Activated effector memory CD4-positive, alpha-beta T cell treated with Interleukin-2 at 50 U/mL for 16 hours (primary cell): ENCODE data around the gene PPP1R3E.

Source experiments
- DNase-seq: peaks from one replicate; pipeline ENCODE4 v3.0.0-alpha.2; 2020

The PPP1R3E gene

DNA sequence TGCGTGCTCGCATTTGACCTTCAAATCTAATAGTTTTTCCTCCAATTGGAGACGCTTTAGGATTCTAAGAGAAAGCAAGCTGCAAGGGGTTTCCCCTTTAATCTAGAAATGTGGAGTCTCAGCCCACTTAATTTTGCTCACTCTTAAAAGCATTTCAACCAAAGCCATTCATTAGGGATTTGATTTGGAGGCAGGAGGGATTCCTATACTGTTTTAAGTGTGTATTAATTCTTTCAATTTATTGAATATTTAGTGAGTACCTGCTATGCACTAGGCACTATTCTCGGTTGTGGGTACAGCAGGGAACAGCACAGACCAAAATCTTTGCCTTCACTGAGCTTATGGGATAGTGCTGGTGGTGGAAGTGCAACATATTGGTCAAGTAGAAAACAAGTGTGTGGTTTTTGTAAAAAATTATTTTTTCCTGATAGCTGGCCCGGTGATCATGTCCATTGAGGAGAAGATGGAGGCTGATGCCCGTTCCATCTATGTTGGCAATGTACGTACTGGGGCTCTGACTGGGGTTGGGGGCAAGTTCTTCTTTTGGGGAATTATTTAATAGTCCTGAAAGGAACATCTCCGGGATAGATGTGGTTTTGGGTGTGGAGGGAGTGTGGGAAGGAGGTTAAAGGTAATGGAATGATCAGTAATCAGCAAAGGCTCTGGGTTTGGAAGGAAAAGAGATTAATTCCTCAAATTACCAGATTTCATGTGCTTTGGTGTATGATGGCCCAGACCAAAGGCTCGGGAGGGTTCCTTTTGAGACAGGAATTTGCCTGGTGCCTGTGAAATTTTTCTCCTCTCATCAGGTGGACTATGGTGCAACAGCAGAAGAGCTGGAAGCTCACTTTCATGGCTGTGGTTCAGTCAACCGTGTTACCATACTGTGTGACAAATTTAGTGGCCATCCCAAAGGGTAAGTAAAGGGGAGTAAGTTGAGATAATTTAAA is 20.2 kb upstream of the PPP1R3E start:
- no peak for DNase-seq

DNA sequence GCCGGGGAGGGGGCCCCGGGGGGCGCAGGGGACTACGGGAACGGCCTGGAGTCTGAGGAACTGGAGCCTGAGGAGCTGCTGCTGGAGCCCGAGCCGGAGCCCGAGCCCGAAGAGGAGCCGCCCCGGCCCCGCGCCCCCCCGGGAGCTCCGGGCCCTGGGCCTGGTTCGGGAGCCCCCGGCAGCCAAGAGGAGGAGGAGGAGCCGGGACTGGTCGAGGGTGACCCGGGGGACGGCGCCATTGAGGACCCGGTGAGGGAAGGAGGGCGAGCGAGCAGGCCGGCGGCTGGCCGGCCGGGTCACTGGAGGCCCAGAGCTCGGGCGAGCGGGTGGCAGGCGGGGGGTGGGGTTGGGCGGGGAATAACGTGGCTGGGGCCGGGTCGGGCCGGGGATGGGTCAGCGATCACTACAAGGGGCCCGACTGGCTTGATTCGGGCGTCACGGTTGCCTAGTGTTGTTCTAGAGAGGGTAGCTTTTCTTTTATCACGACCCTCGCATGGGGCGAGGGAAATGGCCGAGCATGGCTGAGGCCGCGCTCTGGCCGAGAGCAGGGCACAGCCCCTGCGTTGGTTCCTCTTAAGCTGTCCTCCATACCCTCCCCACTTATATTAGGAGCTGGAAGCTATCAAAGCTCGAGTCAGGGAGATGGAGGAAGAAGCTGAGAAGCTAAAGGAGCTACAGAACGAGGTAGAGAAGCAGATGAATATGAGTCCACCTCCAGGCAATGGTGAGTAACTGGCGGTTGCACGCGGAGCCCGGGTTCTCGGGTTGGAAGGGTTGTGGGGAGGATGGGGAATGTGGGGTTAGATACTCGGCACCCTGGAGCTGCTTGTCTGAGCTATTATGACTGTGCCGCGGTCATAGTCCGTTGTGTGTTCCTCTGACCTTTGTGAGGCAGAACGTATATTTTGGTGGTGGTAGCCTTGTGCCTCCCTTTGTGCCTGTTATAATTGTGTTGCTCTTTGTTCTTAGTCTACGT is 19.2 kb upstream of the PPP1R3E start:
- peak; percentile 31 for DNase-seq

DNA sequence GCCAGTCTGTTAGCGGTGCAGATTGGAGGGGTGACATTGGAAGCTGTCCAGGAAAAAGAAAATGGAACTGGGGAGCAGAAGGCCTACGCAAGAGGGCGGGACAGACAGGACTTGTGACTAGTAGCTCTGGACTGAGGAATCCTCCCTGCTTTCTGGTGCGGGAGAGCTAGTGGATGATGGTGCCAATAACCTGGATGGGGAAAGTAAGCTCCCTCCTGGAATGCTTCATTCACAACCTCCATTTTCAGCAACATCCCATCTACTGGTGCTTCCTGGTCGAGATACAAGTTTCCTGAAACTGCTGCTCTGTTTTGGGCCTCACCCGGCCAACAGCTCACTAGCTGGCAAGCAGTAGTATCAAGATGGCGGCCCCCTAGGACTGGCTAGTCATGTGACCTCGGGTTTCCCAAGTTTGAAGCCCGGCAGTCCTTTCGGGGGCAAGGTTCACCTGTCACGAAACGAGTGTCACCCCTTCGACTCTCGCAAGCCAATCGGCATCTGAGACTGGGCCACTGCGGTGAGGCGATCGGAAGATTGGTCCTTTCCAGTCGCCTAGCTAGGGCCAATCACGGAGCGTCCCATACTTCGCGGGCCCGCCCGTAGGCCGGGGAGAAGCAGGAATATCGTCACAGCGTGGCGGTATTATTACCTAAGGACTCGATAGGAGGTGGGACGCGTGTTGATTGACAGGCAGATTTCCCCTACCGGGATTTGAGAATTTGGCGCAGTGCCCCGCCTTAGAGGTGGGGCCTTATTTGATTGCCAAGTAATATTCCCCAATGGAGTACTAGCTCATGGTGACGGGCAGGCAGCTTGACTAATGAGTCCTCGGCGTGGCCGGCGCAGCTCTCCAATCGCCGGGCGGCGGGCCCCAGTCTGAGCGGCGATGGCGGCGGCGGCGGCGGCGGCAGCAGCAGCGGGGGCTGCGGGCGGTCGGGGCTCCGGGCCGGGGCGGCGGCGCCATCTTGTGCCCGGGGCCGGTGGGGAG is 18.2 kb upstream of the PPP1R3E start, which contains the start of gene PABPN1:
TSS of gene PABPN1 (plus strand) at position 874 of the 988 bp plus-strand sequence. CDS start at position 887, 13 bp downstream.
- DNase-seq = peak; percentile 97

DNA sequence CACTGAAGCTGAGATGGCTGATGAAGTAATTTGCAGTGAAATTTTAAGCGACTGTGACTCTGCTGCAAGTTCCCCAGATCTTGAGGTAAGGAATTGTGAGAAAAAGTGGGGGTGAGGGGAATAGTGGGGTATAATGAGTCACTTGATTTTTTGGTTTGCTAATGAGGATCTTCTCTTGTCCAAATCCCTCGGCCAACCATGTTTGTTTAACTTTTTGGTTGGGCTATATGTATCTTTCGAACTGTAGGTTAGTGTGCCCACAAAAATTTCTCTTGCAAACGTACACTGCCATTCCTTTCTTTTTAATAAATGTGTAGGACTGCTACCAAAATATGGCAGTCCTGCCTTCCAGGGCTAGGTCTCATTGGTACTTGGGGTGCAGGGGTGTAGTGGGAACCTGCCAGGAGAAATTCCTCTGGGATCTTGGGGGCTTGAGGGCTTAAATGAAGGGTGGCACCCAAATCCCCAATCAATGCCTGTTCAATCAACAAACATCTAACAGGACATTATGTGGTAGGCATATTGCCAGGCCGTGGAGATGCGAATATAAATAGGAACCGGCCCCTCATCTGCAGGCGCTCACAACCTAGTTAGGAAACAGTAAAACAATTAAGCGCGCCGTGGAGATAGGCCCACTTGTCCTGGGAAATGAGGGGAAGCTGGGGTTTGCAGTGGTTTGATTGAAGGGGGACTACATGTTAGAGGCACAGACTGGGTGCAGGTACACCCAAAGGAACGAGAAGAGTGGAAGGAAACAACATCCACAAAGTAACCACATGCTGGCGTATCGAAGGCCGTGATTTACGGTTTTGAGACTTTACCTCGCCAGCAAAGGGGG is 17.3 kb upstream of the PPP1R3E start:
- no peak for DNase-seq

DNA sequence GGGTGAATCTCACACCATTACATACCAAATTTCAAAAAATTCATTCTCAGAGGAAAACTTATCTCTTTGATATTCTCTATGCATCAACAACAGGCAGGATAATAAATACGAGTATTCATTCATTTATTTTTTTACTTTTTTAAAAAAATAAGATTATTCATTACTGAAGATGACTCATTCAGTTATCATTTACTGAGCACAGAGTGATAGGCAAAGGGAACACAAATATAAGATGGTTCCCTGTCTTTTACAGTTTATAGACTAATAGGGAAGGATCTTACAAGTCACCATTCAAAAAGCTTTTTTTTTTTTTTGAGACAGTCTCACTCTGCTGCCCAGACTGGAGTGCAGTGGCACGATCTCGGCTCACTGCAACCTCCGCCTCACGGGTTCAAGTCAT is 13.6 kb upstream of the PPP1R3E start:
- DNase-seq = no peak

DNA sequence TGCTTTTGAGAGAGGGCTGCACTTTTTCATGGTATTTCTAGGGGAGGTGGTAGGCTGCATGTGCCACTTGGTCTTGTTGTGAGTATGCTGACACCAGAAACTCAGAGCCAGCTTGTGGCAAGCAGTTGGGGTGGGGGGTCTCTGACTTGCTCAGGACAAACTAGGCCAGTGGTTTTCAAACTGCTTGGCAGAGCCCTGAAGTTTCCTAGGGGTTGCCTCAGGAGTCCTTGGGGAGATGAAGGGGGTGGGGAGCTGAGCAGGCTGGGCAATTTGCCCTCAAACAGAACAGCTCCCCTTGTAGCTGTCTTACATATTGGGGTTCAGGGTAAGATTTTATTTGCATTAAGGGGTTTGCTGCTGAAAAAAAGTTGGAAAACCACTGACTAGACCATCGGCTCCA is 7.9 kb upstream of the PPP1R3E start:
- no peak for DNase-seq

DNA sequence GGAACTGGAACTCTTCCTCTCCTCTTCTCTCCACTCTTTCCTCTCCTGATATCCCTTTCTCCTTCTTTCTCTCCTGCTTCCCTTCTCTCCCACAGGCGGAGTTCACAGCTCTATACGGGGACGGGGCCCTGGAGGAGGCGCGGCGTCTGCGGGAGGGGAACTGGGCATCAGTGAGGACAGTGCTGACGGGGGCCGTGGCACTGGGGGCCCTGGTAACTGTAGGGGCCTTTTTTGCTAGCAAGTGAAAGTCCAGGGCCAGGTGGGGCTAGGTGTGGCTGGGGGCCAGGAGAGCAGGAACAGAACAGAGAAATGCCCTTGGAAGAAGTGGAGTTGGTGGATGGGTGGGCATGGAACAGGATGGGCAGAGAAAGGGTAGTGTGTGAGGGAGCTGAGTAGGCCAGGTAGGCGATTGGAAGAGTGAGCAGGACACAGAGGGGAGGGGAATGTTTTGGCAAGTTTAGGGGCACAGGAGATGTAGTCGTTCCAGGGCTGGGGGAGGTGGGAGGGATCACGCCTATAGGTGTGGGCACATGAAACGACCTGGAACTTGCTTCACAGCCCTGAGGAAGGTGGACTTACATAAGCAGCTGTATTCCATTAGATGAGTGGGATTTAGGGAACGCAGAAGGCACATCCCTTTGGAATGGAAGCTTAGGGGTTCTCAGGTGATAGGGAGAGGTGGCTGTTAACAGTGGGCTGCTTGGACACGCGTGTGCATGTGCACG is 6.2 kb upstream of the PPP1R3E start:
- no peak for DNase-seq

DNA sequence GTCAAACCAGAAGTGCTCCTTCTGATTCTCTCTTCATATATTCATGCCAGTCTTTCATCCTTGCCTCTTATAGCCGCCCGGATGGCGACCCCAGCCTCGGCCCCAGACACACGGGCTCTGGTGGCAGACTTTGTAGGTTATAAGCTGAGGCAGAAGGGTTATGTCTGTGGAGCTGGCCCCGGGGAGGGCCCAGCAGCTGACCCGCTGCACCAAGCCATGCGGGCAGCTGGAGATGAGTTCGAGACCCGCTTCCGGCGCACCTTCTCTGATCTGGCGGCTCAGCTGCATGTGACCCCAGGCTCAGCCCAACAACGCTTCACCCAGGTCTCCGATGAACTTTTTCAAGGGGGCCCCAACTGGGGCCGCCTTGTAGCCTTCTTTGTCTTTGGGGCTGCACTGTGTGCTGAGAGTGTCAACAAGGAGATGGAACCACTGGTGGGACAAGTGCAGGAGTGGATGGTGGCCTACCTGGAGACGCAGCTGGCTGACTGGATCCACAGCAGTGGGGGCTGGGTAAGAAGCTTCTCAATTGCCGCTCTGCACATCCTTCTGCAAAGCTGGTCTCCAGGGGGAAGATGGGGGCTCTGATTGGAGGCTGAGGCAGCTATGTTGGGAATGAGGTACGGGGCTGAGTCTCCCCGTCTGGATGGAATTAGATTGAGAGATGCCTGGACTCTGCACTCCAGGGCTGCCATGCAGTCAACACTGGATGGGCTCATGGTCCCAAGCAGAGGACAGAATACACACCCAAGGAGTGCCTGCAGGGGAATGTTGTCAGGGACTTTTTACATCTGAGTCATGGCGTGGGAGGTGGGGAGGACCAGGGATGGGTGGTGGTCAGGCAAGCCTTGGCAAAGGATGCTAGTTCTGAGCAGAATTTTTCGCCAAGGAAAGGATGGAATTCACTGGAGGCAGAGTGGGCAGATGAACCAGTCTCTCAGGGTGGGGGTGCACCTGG is 5.3 kb upstream of the PPP1R3E start:
- DNase-seq = no peak

DNA sequence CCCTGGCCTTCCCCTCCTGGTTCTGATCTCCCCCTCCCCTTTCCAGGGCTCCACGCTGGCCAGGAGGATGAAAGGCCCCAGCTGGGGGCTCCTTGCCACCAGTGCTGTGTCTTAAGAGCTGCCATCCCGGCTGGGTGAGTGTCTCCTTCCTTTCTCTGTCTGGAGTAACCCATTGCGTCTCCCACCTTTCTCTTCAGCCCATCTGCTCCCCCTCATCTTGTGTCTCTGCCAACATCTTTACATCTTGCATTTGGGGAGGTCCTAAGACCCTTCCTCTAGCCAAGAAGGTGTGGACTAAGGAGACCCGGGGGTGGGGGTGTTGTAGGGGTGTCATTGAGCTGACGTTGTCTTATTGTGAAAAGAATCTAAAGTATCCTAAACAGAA is 4.5 kb upstream of the PPP1R3E start:
- no peak for DNase-seq

DNA sequence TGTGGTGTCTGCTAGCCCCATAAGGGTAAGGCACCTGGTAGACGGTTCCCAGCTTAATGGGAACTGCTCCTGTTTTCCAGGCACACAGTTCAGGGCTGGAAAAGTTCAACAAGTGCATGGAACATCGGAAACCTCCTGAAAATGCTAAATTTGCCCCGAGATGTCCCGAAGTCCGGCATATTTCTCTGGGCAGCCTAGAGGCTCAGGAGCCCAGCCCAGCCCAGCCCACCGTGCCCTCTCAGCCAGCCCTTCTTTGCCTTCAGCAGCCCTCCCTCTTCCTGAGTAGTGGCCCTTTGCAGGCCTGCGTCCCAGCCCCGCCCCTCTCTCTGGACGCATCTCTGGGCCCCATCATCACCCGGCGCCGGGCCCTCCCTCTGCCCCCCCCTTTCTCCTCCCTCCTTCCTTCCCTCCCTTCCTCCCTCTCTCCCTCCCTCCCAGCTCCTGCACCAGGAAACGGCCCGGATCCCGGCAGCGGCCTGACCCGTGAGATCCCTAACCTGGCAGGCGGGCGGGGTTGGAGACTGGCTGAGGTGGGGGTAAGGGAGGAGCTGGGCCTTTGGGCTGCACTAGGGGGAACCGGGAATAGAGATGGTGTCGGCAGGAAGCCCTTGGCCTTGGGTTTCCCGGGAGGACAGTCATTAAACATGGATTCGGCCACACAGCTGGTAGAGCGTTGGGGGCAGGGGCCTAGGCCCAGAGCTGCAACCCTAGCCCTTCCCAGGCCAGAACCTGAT is 3.9 kb upstream of the PPP1R3E start, which contains the start of gene BCL2L2:
TSS of gene BCL2L2 (plus strand) at position 422 of the 734 bp plus-strand sequence. CDS start 935 bp downstream, outside the sequence.
- DNase-seq = no peak

DNA sequence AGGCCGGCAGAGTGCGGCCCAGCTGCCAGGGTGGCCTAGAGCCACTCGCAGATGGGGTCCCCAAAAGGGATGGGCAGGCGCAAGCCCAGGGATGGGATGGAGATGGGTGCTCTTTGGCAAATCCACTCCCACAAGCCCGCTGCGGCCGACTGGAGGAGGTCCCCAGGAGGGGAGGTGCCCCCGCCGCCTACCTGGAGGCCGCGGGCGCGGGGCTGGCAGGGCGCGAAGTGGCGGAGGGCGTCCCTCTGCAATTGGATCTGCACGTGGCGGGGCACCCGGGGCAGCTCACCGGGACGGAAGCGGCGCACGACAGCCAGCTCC is 730 bp downstream of the PPP1R3E start:
- DNase-seq = no peak

DNA sequence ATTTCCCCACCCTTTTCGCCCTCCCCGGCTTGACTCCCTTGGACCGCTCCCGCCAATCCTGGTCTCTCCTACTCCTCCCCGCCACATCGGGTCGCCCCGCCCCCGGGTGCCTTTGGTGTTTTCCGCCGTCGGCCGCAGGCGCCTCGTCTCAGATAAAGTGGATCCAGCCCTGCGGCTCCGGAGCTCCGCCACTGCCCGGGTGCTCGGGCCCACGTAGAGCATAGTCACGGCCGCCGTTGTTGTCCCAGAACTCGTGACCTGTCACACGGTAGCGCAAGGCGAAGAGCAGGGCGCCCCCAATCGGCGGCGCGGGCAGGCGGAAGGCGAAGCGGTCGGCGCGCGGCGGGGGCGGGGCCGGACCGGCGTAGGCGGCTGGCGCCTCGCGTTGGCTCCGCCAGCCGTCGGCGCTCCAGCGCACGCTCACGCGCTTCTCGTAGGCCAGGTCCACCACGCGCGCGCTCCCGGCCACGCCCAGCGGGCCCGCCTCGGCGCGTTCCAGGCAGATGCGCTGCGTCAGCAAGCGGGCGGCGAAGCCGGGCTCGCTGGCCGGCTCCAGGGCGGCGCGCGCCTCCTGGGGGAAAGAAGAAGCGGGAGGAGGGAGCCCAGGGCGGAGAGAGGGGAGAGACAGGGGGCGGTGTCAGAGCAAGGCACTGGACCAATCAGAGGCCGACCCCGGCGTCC is 1.2 kb downstream of the PPP1R3E start:
- peak; percentile 97 for DNase-seq

DNA sequence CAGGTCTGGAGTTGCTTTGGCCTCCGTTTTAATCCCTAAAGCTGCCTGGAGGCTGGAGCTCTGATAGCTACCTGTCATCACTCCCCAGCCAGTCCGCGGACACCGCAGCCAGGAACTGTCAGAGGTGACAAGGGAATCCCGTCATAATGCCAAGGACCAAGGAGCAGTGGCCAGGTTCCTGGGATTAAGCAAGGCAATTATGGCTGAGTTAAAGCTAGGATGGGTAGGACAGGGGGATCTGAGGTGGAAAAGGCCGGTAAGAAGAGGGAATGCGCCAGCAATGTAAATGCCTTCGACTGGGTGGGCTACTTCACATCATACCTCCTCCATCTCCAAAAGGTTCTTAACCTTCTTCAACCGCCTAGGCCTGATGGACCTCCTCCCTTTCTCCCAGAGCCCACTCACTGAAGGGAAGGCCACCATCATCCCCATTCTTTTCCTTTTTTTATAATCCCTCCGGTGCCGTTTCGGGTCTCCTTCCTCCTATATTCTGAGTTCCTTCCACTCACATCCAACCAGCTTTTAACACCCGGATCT is 1.9 kb downstream of the PPP1R3E start:
- DNase-seq = no peak

DNA sequence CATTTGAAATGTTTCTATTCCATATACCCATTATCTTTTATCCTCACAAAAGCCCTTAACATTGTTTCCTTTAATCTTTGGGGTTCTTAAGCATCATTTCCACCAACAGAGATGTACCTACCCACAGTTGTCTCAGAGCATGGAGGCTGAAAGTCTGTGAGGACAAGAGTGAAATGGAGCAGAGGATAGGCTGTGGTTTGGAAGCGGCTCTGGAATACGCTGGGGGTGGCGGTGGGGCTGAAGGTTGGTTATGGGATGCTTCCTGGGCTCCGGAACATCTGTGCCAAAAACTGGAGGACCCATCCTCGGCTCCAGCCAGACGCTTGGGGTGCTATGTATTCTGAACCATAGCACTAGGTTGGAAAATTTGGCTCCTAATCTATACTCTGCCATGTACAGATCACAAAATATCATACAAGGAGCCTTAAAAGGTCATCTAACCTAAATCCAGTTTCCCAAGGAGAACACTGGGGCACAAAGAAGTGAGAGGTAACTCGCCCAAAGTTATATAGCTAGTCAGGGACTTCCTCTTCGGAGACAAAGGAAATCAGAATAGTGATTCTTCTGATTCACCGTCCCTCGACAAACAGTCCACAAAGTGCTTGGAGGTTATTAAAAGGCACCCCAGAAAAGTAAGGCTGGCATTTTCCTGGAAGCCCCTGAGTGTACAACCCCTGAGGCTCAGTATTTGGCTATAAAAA is 2.5 kb downstream of the PPP1R3E start:
- no peak for DNase-seq

DNA sequence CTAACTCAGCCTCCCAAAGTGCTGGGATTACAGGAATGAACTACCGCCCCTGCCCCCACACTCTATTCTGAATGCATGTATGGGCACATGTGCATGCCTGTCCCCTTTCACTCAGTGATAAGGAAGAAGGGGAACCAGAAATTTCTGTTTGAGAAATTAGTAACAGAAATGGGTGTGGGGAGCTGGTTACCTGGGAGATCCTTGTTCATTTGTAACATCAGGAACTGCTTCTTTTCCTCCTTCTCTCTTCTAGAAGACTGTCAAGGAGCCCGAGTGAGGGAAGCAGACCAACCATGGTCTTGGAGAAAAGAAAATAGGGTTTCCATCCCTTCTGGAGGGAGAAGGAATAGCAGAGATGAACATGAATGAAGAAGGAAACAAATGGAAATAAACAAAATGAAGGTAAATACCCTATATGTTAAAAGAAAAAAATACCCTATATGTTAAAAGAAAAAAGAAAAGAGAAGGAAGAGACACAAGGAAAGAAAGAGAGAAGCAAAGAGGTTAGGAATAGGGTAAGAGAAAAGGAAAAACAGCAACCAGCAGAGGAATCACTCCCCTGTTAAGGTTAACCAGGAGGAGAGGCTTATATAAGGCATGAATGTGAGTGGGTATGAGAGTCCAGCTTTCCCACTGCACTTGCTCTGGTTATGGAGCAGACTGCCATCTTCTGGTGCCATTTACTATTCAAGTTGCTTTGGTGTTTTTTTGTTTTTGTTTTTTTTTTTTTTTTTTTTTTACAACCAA is 3.3 kb downstream of the PPP1R3E start:
- DNase-seq = no peak

DNA sequence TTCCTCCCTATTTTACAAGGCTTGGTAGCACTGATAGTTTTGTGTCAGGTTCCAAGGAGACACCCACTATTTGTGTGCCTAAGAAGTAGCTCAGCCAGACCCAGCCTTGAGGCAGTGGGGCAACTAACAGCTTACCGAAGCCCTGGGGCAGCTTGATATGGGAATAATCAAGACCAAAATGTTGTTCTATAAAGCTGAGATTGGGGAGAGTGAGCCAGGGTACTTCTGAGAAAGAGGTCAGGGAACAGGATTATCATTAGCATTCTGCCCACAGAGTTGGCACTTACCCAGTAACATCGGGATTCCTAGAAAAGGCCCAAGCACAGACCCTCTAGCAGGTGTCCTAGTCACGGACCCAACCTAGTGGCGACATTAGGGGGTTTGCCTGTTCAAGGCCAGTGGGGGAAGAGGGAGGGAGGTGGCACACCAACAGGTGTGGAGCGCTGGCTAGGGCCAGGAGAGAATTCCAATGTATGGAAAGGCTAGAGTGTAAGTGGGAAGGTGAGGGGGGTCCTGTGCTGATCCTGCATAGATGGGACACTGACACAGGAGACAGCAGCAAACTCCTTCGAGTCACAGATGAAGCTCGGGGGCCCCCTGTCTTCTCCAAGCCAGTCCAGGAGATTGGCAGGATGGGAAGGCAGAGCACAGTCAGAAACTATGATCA is 4.9 kb downstream of the PPP1R3E start:
- DNase-seq = no peak
